Liver (tissue), 9 donors: Measurements from ENCODE around the gene KCP. TPM values are rescaled to one million over a fixed set of nuclear protein-coding genes. Genes with fewer than 3 reads are reported as not detected.

ENCODE experiments used
- DNase-seq: peaks from one replicate; pipeline ENCODE4 v3.0.0-alpha.2; 2017; ENCODE audit warnings: low spot score
- H3K27ac ChIP-seq, 2 donors: one replicate each; pipeline ENCODE4 v1.7.0; 2013; ENCODE audit warnings: inconsistent platforms in 2 of 2, low read length in 2 of 2, control low read depth in 1 of 2, low read depth in 1 of 2, mild to moderate bottlenecking in 1 of 2
- H3K27me3 ChIP-seq, 4 donors: one replicate each; pipeline versions ENCODE4 v1.6.1 to v1.7.0; 2013; ENCODE audit warnings: low read length in 3 of 4, inconsistent platforms in 1 of 4, mild to moderate bottlenecking in 1 of 4, moderate library complexity in 1 of 4; ENCODE audit not compliant: control insufficient read depth in 4 of 4, insufficient read depth in 4 of 4
- H3K36me3 ChIP-seq, 4 donors: one replicate each; pipeline versions ENCODE4 v1.6.1 to v1.7.0; 2013; ENCODE audit warnings: low read length in 3 of 4, mild to moderate bottlenecking in 3 of 4, low read depth in 1 of 4, moderate library complexity in 1 of 4; ENCODE audit not compliant: control insufficient read depth in 4 of 4, insufficient read depth in 3 of 4
- H3K4me1 ChIP-seq, 4 donors: one replicate each; pipeline versions ENCODE4 v1.6.1 to v1.7.0; 2013; ENCODE audit warnings: low read length in 3 of 4, mild to moderate bottlenecking in 3 of 4, moderate library complexity in 1 of 4; ENCODE audit not compliant: control insufficient read depth in 4 of 4, insufficient read depth in 4 of 4
- H3K4me3 ChIP-seq, 3 donors: one replicate each; pipeline versions ENCODE4 v1.6.1 to v1.7.0; 2013; ENCODE audit warnings: low read length in 3 of 3, control low read depth in 1 of 3, low read depth in 1 of 3, mild to moderate bottlenecking in 1 of 3
- H3K9ac ChIP-seq, 2 donors: one replicate each; pipeline ENCODE4 v1.7.0; 2013; ENCODE audit warnings: low read length in 2 of 2, mild to moderate bottlenecking in 2 of 2, moderate library complexity in 2 of 2, control low read depth in 1 of 2, low read depth in 1 of 2
- H3K9me3 ChIP-seq, 4 donors: one replicate each; pipeline versions ENCODE4 v1.6.1 to v1.7.0; 2013; ENCODE audit warnings: low read length in 3 of 4; ENCODE audit not compliant: control insufficient read depth in 4 of 4
- ATF3 ChIP-seq: IDR thresholded peaks from 2 replicates; pipeline ENCODE4 v1.6.1; 2016; ENCODE audit warnings: antibody characterized with exemption
- FOXA1 ChIP-seq: IDR thresholded peaks from 2 replicates; pipeline ENCODE4 v1.6.1; 2016; ENCODE audit warnings: antibody characterized with exemption
- FOXA2 ChIP-seq: IDR thresholded peaks from 2 replicates; pipeline ENCODE4 v1.6.1; 2016; ENCODE audit warnings: antibody characterized with exemption
- GABPA ChIP-seq, 2 donors: IDR thresholded peaks in 1 of 2; conservative IDR thresholded peaks in 1 of 2; 2 replicates each; pipeline ENCODE4 v1.6.1; 2016; ENCODE audit warnings: antibody characterized with exemption in 2 of 2, mild to moderate bottlenecking in 1 of 2, moderate library complexity in 1 of 2
- HNF4A ChIP-seq, 2 donors: conservative IDR thresholded peaks; 2 replicates each; pipeline ENCODE4 v1.6.1; 2016; ENCODE audit warnings: antibody characterized with exemption in 2 of 2, mild to moderate bottlenecking in 2 of 2
- HNF4G ChIP-seq: IDR thresholded peaks from 2 replicates; pipeline ENCODE4 v1.6.1; 2016; ENCODE audit warnings: antibody characterized with exemption
- MAX ChIP-seq: IDR thresholded peaks from 2 replicates; pipeline ENCODE4 v1.6.1; 2016; ENCODE audit warnings: antibody characterized with exemption
- NR2F2 ChIP-seq: IDR thresholded peaks from 2 replicates; pipeline ENCODE4 v1.6.1; 2016; ENCODE audit warnings: antibody characterized with exemption
- RAD21 ChIP-seq, 2 donors: IDR thresholded peaks; 2 replicates each; pipeline ENCODE4 v1.6.1; 2016; ENCODE audit warnings: antibody characterized with exemption in 2 of 2, mild to moderate bottlenecking in 2 of 2
- SP1 ChIP-seq: IDR thresholded peaks from 2 replicates; pipeline ENCODE4 v1.6.1; 2018; ENCODE audit warnings: antibody characterized with exemption, mild to moderate bottlenecking
- TAF1 ChIP-seq: conservative IDR thresholded peaks from 2 replicates; pipeline ENCODE4 v1.6.1; 2016; ENCODE audit warnings: antibody characterized with exemption, mild to moderate bottlenecking
- YY1 ChIP-seq: IDR thresholded peaks from 2 replicates; pipeline ENCODE4 v1.6.1; 2016; ENCODE audit warnings: antibody characterized with exemption, mild to moderate bottlenecking
- WGBS: extraction: QIAGEN DNeasy Blood & Tissue Kit; methylation state at CpG from one replicate; pipeline ENCODE4 v1.1.7; 2013; 5-methylcytosine and 5-hydroxymethylcytosine counted together
- polyA plus RNA-seq, 2 donors: library from polyadenylated mRNA; stranded (reverse) in 1 of 2; unstranded in 1 of 2; fragments of 200-250 nt in 1 of 2; fragments of >200 nt in 1 of 2; fragmentation: Nextera tagmentation in 1 of 2; extraction: Ambion mirVana in 1 of 2; gene quantifications; one replicate each; pipeline versions ENCODE4 v1.2.1 to v1.2.3, GENCODE V29; 2013 to 2015
- total RNA-seq, 2 donors: library from RNA; depleted of rRNA; stranded (reverse); fragments of >200 nt; gene quantifications; one replicate each; pipeline ENCODE4 v1.2.3, GENCODE V29; 2014
- TF ChIP-seq, protein P1 (sequence below): IDR thresholded peaks from 2 replicates; pipeline ENCODE4 v1.6.1; 2016; ENCODE audit warnings: antibody characterized with exemption, mild to moderate bottlenecking
- TF ChIP-seq, protein P2 (sequence below): fragments of 150-350 bp; IDR thresholded peaks from 2 replicates; pipeline ENCODE4 v1.5.1; 2017; ENCODE audit warnings: improper control_type of control experiment, low read depth, low read length; ENCODE audit not compliant: missing input control
- donor health status: healthy.
- donor health status: healthy.
- donor health status: healthy.
- donor health status: healthy.
- donor health status: healthy.

The KCP gene
- total and polyA plus RNA-seq, 4 donors, result 0.02 to 0.08 (median 0.05) TPM; not detected in 1

- TF ChIP-seq MAX (no peak), SP1 (no peak)
These were observed 22.8 kb upstream of the KCP start (continued) for GRCh38 chr7:128933180-128933891.

- no peak overlapping the region for H3K4me3 ChIP-seq
- no peaks in the 10 kb centered on the region for H3K27me3 ChIP-seq
- H3K27ac ChIP-seq, result no peak overlapping the region
These were observed 22.3 kb upstream of the KCP start for GRCh38 chr7:128932862-128933179.

DNA sequence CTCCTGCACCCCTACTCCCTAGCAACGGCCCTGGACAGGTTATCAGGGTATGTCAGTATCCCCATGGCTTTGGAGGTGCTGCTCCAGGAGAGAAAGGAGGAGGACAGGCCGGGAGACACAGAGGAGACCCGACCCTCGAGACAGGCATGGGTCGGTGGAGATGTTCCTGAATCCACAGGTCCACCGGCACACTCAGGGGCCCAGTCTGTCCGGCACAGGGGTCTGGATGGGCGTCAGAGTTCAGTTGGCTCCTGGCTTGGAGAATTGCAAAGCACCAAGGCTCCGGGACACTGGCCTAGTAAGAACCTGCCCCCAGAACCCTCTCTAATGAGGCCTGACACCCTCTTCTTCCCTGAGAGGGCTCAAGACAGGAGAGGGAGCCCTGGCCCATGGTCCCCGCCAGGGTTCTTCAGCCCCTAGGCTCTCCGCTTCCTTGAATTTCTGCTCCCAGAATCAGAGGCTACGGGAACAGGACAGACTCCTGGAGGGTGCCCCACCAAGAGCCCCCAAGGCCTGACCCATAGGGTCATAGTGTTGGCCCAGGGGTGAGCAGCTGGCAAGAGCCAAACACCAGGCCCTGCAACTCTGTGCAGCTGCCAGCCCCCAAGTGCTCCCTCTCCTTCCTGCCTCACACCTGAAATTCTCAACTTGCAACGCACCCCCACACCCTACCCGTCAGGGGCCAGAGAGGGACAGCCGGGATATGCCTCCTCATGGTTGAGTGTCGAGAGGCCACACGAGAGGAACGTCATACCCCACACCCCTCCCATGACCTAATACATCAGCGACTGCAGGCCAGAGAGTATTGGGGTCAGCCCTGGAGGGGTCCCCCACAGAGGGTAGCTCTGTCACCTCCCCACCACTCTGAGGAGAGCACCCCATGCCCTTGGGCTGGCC is 21.7 kb upstream of the KCP start:
- no peaks in the 10 kb centered on the region for H3K9me3 ChIP-seq
- H3K27ac ChIP-seq, result no peak overlapping the region
- TF ChIP-seq FOXA2 (no peak), ATF3 (no peak), RAD21 (IDR thresholded peaks at IDR 0.05) (no peak), HNF4A (conservative IDR thresholded peaks at IDR 0.05) (no peak), SP1 (no peak), HNF4G (no peak)
- TF ChIP-seq, protein P1, sequence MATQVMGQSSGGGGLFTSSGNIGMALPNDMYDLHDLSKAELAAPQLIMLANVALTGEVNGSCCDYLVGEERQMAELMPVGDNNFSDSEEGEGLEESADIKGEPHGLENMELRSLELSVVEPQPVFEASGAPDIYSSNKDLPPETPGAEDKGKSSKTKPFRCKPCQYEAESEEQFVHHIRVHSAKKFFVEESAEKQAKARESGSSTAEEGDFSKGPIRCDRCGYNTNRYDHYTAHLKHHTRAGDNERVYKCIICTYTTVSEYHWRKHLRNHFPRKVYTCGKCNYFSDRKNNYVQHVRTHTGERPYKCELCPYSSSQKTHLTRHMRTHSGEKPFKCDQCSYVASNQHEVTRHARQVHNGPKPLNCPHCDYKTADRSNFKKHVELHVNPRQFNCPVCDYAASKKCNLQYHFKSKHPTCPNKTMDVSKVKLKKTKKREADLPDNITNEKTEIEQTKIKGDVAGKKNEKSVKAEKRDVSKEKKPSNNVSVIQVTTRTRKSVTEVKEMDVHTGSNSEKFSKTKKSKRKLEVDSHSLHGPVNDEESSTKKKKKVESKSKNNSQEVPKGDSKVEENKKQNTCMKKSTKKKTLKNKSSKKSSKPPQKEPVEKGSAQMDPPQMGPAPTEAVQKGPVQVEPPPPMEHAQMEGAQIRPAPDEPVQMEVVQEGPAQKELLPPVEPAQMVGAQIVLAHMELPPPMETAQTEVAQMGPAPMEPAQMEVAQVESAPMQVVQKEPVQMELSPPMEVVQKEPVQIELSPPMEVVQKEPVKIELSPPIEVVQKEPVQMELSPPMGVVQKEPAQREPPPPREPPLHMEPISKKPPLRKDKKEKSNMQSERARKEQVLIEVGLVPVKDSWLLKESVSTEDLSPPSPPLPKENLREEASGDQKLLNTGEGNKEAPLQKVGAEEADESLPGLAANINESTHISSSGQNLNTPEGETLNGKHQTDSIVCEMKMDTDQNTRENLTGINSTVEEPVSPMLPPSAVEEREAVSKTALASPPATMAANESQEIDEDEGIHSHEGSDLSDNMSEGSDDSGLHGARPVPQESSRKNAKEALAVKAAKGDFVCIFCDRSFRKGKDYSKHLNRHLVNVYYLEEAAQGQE, result no peak
- DNase-seq, result no peak
- no peaks in the 10 kb centered on the region for H3K27me3 ChIP-seq
- no peak overlapping the region for H3K9ac ChIP-seq
- no peak overlapping the region for H3K4me3 ChIP-seq
- 94% methylated on average over 19 of the region's 19 CpGs for WGBS
- no peaks in the 10 kb centered on the region for H3K36me3 ChIP-seq
- H3K4me1 ChIP-seq, result peaks cover 3 to 26% (median 18%) of the 10 kb centered on the region in 4 donors

More at GRCh38 chr7:128932862-128933179, 22.3 kb upstream of the KCP start:
- WGBS, result 84% methylated on average over 4 of the region's 4 CpGs
- Histone ChIP-seq H3K4me1 (peaks cover 8 to 32% (median 22%) of the 10 kb centered on the region in 4 donors), H3K36me3 (no peaks in the 10 kb centered on the region), H3K9me3 (no peaks in the 10 kb centered on the region), H3K9ac (no peak overlapping the region)
- TF ChIP-seq RAD21 (IDR thresholded peaks at IDR 0.05), result no peak
- TF ChIP-seq NR2F2, result no peak
- no peak for TF ChIP-seq FOXA2
- TF ChIP-seq YY1, result no peak
- TF ChIP-seq, protein P2, sequence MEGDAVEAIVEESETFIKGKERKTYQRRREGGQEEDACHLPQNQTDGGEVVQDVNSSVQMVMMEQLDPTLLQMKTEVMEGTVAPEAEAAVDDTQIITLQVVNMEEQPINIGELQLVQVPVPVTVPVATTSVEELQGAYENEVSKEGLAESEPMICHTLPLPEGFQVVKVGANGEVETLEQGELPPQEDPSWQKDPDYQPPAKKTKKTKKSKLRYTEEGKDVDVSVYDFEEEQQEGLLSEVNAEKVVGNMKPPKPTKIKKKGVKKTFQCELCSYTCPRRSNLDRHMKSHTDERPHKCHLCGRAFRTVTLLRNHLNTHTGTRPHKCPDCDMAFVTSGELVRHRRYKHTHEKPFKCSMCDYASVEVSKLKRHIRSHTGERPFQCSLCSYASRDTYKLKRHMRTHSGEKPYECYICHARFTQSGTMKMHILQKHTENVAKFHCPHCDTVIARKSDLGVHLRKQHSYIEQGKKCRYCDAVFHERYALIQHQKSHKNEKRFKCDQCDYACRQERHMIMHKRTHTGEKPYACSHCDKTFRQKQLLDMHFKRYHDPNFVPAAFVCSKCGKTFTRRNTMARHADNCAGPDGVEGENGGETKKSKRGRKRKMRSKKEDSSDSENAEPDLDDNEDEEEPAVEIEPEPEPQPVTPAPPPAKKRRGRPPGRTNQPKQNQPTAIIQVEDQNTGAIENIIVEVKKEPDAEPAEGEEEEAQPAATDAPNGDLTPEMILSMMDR, result no peak
- TF ChIP-seq HNF4G, result no peak
- TF ChIP-seq SP1, result no peak
- no peak for TF ChIP-seq FOXA1
- TF ChIP-seq TAF1, result no peak
- no peak for TF ChIP-seq GABPA (IDR thresholded peaks at IDR 0.05 in 1 of 2, conservative IDR thresholded peaks at IDR 0.05 in 1 of 2)
- no peak for DNase-seq
